GM19193 (cell line): Measurements from ENCODE around the gene MLPH.

ENCODE experiments used
- POLR2A ChIP-seq: IDR thresholded peaks from 4 replicates; pipeline ENCODE4 v1.6.1; 2011; ENCODE audit not compliant: insufficient read depth, insufficient read length; ENCODE audit errors: extremely low read depth

Gene MLPH

GRCh38 chr2:237514474-237515130 lies 27.6 kb downstream of the MLPH start:
- TF ChIP-seq POLR2A: no peak

- TF ChIP-seq POLR2A: no peak
Measured at GRCh38 chr2:237515166-237515565, 28.1 kb downstream of the MLPH start.

GRCh38 chr2:237515621-237516275 lies 28.7 kb downstream of the MLPH start:
- no peak for TF ChIP-seq POLR2A

- TF ChIP-seq POLR2A: no peak
Measured at GRCh38 chr2:237517163-237517562, 30.1 kb downstream of the MLPH start.

- TF ChIP-seq POLR2A: no peak
Measured at GRCh38 chr2:237517990-237518389, 30.9 kb downstream of the MLPH start.

GRCh38 chr2:237519506-237520245 lies 32.6 kb downstream of the MLPH start:
- no peak for TF ChIP-seq POLR2A

- TF ChIP-seq POLR2A: no peak
Measured at GRCh38 chr2:237520290-237520689, 33.2 kb downstream of the MLPH start.

GRCh38 chr2:237524631-237525030 lies 37.6 kb downstream of the MLPH start:
- no peak for TF ChIP-seq POLR2A

GRCh38 chr2:237525559-237526157 lies 38.6 kb downstream of the MLPH start:
- no peak for TF ChIP-seq POLR2A

GRCh38 chr2:237527233-237527632 lies 40.2 kb downstream of the MLPH start:
- TF ChIP-seq POLR2A: no peak

GRCh38 chr2:237527766-237528165 lies 40.7 kb downstream of the MLPH start:
- no peak for TF ChIP-seq POLR2A

GRCh38 chr2:237529452-237530402 lies 42.7 kb downstream of the MLPH start:
- no peak for TF ChIP-seq POLR2A

GRCh38 chr2:237530472-237531433 lies 43.7 kb downstream of the MLPH start:
- no peak for TF ChIP-seq POLR2A

- no peak for TF ChIP-seq POLR2A
Measured at GRCh38 chr2:237532160-237532559, 45.1 kb downstream of the MLPH start.

- TF ChIP-seq POLR2A: no peak
Measured at GRCh38 chr2:237533668-237534161, 46.7 kb downstream of the MLPH start.
